ENCODE results near the gene PCMT1. TPM values are rescaled to one million over a fixed set of nuclear protein-coding genes. Genes with fewer than 3 reads are reported as not detected.

Gene PCMT1
- total and polyA plus RNA-seq, 2 of the 13 experiments (the other 11 are each of a cell fraction or from before 2014, with no cell fraction given) = 112 to 169 TPM

DNA sequence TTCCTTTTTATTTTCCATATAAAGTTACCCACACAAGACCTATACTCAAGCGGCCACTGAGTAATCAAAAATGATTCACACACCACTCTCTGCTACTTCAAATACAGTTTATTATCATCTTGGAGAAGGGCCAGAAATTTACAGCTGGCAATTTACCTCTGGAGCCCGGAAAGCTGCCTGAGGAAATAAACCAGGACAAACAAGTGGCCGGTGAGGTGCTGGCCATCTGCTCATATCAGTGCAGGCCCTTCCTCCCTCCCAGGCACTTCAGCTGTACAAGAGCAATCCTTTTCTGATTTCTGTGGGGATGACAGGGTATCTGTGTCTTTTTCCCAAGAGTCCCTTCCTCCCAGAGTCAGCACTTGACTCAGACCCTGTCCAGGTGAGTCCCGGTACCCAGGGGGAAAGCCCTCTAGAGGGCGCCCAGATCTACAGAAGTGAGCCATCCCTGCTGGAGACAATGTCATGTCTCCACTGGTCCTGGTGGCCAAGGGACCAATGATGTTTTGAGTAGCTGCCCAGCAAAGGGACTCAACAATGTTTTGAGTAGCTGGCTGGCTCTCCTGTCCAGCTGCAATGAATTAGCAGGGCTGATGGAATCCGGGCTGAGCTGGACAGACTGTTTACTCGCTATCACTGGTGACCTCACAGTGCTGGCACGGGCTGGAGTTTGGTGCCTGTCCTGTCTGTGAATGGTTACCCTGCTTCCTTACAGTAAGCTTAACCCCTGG, 91.0 kb downstream of the PCMT1 start (continued):
- TF ChIP-seq SATB2 (CRISPR knock-in tag; IDR thresholded peaks at IDR 0.05) (no peak), ZNF713 (CRISPR knock-in tag; IDR thresholded peaks at IDR 0.05) (no peak), ZNF234 (CRISPR knock-in tag; conservative IDR thresholded peaks at IDR 0.05) (no peak), XRCC5 (optimal IDR thresholded peaks at IDR 0.05; ENCODE audit: low read length) (peak; percentile 92), CREM (IDR thresholded peaks at IDR 0.05) (no peak), CREM (CRISPR knock-in tag; IDR thresholded peaks at IDR 0.05) (no peak), TEAD3 (CRISPR knock-in tag; optimal IDR thresholded peaks at IDR 0.05; ENCODE audit: borderline replicate concordance) (peak; percentile 58), THAP11 (CRISPR knock-in tag; IDR thresholded peaks at IDR 0.05) (0 out of 2 replicates have a peak, but pooled peaks have one; percentile 30), ZBTB38 (CRISPR knock-in tag; IDR thresholded peaks at IDR 0.05) (peak; percentile 62; the same call in 1 of the 2 replicates), ZNF792 (CRISPR knock-in tag; IDR thresholded peaks at IDR 0.05) (0 out of 2 replicates have a peak, but pooled peaks have one; percentile 61), IRF2 (CRISPR knock-in tag; IDR thresholded peaks at IDR 0.05) (peak; percentile 80), ELF1 (CRISPR knock-in tag; IDR thresholded peaks at IDR 0.05) (no peak), CEBPG (CRISPR knock-in tag; IDR thresholded peaks at IDR 0.05) (peak; percentile 27; the same call in 1 of the 2 replicates), ZNF329 (CRISPR knock-in tag; IDR thresholded peaks at IDR 0.05; ENCODE audit: low read depth) (peak; percentile 60; the same call in 1 of the 2 replicates)
- TF ChIP-seq, protein P1, sequence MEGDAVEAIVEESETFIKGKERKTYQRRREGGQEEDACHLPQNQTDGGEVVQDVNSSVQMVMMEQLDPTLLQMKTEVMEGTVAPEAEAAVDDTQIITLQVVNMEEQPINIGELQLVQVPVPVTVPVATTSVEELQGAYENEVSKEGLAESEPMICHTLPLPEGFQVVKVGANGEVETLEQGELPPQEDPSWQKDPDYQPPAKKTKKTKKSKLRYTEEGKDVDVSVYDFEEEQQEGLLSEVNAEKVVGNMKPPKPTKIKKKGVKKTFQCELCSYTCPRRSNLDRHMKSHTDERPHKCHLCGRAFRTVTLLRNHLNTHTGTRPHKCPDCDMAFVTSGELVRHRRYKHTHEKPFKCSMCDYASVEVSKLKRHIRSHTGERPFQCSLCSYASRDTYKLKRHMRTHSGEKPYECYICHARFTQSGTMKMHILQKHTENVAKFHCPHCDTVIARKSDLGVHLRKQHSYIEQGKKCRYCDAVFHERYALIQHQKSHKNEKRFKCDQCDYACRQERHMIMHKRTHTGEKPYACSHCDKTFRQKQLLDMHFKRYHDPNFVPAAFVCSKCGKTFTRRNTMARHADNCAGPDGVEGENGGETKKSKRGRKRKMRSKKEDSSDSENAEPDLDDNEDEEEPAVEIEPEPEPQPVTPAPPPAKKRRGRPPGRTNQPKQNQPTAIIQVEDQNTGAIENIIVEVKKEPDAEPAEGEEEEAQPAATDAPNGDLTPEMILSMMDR (CRISPR knock-in tag; IDR thresholded peaks at IDR 0.05) = peak; percentile 96
- TF ChIP-seq, protein P2, sequence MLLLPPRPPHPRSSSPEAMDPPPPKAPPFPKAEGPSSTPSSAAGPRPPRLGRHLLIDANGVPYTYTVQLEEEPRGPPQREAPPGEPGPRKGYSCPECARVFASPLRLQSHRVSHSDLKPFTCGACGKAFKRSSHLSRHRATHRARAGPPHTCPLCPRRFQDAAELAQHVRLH (CRISPR knock-in tag; IDR thresholded peaks at IDR 0.05; ENCODE audit: borderline replicate concordance, low read depth) = peak; percentile 63; the same call in 1 of the 2 replicates
- TF ChIP-seq, protein P3, sequence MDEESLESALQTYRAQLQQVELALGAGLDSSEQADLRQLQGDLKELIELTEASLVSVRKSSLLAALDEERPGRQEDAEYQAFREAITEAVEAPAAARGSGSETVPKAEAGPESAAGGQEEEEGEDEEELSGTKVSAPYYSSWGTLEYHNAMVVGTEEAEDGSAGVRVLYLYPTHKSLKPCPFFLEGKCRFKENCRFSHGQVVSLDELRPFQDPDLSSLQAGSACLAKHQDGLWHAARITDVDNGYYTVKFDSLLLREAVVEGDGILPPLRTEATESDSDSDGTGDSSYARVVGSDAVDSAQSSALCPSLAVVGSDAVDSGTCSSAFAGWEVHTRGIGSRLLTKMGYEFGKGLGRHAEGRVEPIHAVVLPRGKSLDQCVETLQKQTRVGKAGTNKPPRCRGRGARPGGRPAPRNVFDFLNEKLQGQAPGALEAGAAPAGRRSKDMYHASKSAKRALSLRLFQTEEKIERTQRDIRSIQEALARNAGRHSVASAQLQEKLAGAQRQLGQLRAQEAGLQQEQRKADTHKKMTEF (CRISPR knock-in tag; IDR thresholded peaks at IDR 0.05) = peak; percentile 58
- TF ChIP-seq, protein P4, sequence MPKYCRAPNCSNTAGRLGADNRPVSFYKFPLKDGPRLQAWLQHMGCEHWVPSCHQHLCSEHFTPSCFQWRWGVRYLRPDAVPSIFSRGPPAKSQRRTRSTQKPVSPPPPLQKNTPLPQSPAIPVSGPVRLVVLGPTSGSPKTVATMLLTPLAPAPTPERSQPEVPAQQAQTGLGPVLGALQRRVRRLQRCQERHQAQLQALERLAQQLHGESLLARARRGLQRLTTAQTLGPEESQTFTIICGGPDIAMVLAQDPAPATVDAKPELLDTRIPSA (CRISPR knock-in tag; IDR thresholded peaks at IDR 0.05; ENCODE audit: borderline replicate concordance) = no peak
- TF ChIP-seq, protein P5, sequence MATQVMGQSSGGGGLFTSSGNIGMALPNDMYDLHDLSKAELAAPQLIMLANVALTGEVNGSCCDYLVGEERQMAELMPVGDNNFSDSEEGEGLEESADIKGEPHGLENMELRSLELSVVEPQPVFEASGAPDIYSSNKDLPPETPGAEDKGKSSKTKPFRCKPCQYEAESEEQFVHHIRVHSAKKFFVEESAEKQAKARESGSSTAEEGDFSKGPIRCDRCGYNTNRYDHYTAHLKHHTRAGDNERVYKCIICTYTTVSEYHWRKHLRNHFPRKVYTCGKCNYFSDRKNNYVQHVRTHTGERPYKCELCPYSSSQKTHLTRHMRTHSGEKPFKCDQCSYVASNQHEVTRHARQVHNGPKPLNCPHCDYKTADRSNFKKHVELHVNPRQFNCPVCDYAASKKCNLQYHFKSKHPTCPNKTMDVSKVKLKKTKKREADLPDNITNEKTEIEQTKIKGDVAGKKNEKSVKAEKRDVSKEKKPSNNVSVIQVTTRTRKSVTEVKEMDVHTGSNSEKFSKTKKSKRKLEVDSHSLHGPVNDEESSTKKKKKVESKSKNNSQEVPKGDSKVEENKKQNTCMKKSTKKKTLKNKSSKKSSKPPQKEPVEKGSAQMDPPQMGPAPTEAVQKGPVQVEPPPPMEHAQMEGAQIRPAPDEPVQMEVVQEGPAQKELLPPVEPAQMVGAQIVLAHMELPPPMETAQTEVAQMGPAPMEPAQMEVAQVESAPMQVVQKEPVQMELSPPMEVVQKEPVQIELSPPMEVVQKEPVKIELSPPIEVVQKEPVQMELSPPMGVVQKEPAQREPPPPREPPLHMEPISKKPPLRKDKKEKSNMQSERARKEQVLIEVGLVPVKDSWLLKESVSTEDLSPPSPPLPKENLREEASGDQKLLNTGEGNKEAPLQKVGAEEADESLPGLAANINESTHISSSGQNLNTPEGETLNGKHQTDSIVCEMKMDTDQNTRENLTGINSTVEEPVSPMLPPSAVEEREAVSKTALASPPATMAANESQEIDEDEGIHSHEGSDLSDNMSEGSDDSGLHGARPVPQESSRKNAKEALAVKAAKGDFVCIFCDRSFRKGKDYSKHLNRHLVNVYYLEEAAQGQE (IDR thresholded peaks at IDR 0.05; ENCODE audit: borderline replicate concordance in 1 of 2, low read depth in 1 of 2, low read length in 2 of 2) = no peak
- TF ChIP-seq, protein P6, sequence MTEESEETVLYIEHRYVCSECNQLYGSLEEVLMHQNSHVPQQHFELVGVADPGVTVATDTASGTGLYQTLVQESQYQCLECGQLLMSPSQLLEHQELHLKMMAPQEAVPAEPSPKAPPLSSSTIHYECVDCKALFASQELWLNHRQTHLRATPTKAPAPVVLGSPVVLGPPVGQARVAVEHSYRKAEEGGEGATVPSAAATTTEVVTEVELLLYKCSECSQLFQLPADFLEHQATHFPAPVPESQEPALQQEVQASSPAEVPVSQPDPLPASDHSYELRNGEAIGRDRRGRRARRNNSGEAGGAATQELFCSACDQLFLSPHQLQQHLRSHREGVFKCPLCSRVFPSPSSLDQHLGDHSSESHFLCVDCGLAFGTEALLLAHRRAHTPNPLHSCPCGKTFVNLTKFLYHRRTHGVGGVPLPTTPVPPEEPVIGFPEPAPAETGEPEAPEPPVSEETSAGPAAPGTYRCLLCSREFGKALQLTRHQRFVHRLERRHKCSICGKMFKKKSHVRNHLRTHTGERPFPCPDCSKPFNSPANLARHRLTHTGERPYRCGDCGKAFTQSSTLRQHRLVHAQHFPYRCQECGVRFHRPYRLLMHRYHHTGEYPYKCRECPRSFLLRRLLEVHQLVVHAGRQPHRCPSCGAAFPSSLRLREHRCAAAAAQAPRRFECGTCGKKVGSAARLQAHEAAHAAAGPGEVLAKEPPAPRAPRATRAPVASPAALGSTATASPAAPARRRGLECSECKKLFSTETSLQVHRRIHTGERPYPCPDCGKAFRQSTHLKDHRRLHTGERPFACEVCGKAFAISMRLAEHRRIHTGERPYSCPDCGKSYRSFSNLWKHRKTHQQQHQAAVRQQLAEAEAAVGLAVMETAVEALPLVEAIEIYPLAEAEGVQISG (CRISPR knock-in tag; IDR thresholded peaks at IDR 0.05) = peak; percentile 43
